Measurements from ENCODE around the gene HCK.

Gene HCK

DNA sequence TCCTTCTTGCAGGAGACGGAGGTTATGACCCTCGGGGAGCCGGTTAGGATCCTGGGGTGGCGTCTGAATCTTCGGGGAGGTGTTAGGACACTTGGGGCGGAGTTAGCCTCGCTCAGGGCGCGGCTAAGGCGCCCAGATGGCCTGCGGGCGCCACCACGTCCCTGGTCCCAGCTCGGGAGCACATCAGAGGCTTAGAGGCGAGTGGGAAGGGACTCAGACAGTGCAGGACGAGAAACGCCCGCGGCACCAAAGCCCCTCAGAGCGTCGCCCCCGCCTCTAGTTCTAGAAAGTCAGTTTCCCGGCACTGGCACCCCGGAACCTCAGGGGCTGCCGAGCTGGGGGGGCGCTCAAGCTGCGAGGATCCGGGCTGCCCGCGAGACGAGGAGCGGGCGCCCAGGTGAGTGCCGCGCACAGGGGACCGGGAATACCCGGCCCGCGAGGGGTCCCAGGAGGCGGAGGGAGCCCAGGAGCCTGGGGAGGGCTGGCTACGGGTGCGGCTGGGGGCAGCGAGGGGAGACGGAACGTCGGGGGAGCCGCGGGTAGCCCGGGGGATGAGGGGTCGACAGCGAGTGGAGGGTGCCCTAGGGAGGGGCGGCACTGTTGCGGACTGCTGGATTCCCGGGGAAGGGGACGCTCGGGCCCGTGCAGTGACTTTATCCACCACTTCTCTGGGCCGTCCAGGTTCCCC lies at the start of gene HCK:
Gene HCK (plus strand): TSS at position 153 of the 688 bp plus-strand sequence.
- no peak for DNase-seq

DNA sequence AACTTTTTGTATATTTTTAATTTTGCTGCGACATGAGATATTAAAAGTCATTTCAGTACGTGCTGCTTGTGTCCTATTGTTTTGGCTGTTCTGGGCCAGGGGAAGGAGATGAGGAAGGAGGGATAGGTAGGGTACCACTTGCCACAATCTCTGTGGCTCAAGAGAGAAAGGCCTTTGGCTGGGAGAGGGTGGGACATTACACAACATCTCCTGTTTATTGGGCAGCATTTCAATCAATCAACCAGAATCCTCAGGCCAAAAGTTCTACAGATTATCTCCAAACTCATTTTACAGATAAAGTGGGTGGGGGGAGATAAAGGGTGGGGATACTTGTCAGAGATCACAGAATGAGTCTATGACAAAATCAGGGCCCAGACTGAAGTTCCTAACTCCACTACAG lies 48.7 kb upstream of the HCK start:
- DNase-seq: no peak

DNA sequence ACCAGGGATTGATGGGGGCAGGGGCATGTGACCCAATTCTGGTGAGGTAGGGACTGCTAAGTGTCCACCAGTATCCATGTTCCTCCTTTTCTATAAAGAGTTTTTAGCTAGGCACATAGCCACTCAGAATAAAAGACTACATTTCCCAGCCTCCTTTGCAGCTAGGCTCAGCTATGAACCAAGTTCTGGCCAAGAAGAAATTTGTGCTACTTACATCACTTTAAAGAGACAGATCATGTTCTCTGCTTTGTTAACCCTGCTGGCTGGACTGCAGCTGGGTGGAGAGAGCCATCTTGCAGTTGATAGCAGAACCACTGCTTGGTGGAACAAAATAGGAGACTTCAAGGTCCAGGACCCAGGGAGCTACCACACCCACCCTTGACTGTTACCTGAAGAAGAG lies 47.1 kb upstream of the HCK start:
- DNase-seq: no peak

DNA sequence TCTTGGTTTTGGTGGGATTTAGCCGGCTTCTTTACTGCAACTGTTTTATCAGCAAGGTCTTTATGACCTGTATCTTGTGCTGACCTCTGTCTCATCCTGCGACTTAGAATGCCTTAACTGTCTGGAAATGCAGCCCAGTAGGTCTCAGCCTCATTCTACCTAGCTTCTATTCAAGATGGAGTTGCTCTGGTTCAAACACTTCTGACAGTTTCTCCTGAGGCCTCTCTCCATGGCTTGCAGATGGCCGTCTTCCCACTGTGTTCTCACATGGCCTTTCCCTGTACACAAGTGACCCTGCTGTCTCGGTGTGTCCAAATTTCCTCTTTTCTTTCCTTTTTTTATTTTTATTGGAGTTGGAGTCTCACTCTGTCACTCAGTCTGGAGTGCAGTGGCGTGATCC lies 46.0 kb upstream of the HCK start:
- no peak for DNase-seq

DNA sequence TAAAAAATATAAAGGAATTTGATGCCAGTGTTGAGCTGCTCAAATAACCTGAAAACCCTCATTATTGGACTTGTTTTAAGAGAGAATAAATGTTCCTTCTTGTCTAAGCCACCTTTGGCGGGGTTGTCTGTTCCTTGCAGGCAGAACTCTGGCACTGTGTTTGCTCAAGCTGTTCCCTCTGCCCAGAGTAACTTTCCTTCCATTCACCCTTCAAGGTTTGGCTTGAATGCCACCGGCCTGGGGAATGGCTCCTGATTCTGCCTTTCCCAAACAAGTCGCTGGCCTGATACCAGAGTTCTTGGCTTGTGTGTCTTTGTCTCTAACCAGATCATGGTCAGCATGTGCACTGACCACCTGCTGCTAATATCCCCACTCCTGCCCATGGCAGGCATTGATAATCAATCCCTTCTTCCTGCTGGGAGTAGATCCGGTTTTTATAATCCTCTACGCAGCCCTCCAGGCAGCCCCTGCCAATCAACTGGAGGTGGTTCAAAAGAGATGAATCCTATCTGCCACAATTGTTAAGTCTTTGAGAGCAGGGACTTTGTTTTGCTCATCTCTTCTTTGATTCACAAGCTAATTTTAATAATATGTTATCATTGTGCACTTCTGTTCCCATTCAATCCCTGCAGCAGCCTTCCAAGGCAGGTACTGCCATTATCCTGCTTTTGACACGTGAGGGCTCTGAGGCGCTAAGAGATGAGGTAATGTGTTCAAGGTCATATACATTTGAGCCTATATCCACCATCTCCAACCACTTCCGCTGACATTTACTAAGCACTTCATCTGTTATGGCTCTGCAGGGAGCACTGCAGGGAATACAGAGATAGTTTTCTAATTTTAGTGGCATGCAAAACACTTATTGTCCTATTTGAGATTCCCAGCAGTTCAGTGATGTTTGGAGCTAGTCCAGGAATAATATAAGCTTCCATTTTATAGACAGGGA lies 44.9 kb upstream of the HCK start:
- DNase-seq: no peak

DNA sequence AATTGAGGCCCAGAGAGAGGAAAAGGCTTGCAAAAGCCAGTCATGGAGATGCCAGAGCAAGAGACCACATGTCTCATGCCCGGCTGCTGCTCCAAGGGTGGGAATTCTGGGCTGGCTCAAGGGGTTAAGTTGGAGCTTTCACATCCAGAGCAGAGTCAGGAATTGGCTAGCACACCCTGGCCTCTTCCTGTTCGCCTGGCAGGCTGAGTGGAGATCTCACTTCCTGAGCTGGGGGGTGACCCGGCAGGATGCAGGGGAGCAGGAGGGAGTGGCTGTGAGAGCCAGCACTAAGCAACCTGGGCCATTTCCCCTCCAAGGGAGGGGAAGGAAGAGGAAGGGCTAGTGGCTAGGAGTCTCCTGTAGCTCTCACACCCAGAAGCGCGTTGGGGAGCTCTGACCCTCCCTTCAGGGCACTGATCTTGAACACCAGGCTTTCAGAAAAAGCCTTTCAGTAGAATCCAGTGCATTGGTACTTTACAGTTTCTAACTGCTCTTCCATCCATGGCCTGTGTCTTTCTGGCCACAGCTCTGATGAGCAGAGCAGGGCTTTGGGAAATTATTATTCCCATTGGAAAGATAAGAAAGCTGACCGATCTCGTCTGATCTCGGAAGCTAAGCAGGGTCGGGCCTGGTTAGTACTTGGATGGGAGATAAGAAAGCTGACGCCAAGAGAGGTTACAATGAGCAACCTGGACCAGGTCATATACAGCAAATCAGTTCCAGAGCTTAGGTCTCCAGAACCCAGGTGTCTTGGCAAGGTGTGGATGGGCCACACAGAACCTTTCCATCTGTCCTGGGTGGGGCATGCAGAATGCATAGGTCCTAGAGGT lies 44.0 kb upstream of the HCK start:
- DNase-seq: no peak

DNA sequence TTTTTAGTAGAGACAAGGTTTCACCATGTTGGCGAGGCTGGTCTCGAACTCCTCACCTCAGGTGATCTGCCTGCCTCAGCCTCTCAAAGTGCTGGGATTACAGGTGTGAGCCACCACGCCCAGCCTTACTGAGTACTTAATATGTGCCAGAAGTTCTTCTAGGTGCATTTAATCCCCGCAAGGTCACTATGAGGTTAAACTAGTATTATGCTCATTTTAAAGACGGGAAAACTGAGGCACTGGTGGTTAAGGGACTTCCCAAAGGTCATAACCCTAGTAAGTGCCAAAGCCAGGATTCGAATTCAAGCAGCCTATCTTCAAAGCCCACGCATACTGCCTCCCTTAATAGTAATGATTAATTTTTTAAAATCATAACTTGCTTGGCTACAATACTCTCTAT lies 42.5 kb upstream of the HCK start:
- no peak for DNase-seq

DNA sequence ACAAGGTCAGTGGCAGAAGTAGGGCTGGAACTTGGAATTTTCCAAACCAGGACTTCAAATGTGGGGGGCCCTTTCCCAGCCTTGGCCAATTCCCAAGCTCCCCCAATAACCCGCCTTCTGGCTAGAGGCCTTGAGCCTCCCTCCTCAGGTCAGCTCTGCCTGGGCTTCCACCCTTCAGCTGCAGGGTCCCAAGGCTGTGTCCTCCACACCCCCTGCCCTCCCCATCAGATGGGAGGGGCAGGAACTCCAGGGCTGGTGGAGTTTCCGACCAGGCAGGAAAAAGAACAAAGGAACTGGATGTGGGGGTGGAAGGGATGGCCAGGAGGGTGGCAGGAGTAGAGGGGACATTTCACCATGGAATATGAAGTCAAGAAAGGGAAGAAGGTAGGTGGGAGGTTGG lies 41.9 kb upstream of the HCK start, which contains the start of gene CCM2L:
Gene CCM2L (plus strand): TSS at position 338 of the 400 bp plus-strand sequence. CDS start 17 bp downstream, at position 355.
- DNase-seq: no peak

DNA sequence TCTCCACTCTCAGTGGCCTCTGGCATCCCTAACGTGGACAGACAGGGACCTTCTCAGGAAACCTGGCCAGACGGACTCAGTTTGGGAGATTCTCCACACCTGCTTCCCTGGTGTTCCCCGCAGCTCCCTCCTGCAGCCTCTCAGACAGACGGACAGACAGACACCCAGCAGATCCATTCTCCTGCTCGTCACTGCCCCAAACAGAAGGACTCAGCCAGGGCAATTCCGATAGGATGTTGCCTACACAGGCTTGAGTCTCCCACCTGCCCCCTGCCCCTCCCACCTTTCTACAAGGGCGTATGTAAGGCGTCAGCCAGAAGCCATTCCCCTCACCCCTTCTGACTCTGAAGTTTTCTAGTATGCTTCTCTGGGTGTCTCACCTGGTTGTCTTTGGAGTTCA lies 41.4 kb upstream of the HCK start:
- no peak for DNase-seq

DNA sequence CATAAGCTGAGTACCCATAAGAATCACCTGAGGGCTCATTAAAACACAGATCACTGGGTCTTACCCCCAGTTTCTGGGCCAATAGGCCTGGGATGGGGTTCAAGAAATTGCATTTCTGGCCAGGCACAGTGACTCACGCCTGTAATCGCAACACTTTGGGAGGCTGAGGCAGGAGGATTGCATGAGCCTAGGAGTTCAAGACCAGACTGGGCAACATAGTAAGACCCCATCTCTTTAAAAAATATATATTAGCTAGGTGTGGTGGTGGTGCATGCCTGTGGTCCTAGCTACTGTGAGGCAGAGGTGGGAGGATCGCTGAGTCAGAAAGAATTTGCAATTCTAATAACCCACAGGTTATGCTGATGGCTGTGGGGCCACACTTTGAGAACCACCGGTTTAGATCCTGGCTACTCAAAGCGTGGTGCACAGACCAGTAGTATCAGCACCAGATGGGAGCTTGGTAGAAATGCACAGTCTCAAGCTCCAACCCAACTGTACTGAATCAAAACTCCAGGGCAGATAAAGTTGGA lies 39.8 kb upstream of the HCK start:
- DNase-seq: no peak

DNA sequence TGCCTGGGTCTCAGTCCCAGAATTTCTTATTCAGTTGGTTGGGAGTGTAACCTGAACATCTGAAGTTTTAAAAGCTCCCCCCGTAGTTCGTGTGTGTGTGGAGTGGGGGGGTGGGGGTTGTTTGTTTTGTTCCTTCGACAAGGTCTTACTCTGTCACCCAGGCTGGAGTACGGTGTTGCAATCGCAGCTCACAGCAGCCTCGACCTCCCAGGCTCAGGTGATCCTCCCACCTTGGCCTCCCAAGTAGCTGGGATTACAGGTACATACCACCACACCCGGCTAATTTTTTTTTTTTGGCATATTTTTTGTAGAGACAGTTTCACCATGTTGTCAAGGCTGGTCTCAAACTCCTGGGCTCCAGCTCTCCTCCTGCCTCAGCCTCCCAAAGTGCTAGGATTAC lies 38.7 kb upstream of the HCK start:
- no peak for DNase-seq

DNA sequence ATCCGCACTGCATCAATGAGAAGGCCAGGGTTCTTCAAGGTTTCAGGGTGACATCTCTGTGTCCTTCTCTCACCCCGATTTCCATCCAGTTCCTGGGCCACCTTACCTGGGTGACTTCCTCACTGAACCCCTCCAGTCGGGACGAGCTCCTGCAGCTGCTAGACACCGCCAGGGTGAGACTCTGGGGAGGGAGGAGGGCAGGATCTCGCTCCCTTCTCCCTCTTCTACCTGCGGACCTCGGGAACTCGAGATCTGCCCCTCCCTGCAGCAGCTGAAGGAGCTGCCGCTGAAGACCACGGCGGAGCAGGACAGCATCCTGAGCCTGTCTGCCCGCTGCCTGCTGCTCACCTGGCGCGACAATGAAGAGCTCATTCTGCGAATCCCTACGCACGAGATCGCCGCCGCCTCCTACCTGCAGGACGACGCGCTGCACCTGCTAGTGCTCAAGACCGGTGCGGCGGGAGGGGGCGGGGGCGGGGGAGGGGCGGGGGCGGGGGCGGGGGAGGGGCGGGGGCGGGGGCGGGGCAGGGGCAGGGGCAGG lies 34.3 kb upstream of the HCK start:
- peak; percentile 47 to 58 for DNase-seq

DNA sequence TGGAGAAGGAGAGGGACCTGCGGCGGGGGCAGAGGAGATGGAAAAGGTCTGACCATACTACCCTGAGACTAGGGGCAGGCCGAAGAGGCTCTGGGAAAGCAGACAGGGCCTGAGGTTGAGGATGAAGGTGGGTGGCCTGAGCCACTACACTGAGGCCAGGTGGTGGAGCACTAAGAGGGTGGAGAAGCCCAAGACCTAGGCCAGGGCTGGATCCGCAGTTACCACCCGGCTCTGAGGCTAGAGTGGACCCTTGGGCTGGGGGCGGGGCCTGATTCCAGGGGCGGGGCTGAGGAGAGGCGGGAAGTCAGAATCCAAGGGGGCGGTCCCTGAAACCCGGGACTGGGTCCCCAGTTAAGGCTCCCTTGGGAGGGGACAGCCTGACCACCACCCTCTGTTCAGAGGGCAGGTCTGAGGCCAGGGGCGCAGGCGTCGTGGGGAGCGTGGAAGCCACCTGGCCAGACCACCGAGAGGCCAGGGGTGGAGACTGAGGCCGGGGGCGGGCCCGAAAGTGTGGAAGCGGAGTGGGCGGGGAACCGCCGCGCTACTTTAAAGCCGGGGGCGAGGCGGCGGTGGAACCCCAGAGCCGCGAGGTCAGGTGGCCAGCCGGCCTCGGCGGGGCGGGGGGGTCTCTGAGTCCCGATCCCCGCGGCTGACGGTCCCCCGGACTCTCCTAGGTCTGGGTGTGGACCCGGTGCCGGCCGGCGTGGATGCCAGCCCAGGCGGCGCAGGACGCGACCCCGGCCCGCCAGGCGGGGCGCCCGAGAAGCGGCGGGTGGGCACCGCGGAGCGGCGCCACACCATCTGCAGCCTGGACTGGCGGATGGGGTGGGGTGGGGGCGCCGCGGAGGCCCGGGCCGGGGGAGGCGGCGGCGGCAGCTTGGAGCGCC lies 33.5 kb upstream of the HCK start:
- peak; percentile 45 to 51 for DNase-seq

DNA sequence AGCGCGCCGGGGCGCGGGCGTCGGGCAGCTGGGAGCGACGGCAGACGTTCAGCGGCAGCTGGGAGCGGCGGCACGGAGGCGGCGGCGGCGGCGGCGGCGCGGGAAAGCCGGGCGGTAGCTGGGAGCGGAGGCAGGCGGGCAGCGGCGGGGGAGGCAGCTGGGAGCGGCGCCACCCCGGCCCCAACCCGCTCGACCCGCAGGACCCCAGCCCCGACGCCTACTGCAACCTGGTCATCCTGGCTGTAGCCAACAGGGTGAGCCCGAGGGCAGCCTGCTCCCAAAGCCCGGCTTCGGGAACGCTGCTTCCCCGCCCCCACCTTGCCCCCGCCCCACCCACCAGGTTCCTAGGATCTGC lies 32.9 kb upstream of the HCK start:
- peak in 1 of 2 experiments; percentile 4 for DNase-seq

DNA sequence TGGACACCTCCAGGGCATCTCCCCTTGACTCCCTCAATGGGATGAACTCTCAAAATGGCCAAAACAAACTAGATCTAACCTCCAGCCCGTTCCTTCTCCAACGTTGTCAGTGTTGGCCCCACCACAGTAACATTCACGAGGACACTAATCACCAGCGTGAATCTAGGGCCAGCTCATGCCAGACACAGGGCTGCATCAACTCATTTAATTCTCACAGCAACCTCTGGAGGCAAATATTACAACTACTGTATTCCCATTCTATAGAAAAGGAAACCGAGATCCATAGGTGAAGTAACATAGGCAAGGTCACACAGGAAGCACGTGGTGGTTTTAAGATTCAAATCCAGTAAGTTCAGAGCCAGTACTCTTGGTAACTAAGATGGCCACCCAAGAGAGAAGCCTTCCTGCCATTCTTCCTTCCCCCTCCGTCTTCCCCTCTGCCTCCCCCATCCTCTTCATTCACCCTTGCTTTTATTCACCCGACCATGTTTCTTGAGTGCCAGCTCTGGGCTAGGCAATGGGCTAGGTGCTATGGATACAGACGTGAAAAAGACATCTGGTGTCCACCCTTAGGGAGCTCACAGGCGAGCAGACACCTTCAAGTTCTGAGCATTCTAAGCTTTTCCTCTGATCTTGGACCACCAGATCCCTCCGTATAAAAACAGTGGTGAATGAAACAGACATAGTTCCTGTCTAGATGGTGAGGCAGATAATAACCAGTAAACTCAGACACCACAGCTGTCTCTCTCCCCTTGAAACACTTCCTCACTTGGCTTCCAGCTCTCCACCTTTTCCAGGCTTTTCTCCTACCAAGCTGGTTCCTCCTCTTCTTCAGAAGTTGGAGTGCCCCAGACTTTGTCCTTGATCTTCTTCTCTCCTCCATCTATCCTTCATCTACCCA lies 32.2 kb upstream of the HCK start:
- DNase-seq: no peak

DNA sequence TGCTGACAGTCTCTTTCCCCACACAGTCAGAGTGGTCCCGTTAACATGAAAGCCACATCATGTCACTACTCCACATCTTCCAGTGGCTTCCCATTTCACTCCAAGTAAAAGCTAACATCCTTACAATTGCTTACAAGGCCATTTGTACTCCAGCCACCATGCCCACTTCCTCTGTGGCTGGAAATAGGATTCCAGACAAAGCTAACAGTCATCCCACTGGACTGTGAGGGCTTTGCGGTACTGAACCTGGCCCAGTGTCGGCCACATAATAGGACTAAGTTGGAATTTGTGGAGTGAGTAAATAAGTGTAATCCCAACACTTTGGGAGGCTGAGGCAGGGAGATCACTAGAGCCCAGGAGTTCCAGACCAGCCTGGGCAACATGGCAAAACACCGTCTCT lies 31.0 kb upstream of the HCK start:
- DNase-seq: no peak

DNA sequence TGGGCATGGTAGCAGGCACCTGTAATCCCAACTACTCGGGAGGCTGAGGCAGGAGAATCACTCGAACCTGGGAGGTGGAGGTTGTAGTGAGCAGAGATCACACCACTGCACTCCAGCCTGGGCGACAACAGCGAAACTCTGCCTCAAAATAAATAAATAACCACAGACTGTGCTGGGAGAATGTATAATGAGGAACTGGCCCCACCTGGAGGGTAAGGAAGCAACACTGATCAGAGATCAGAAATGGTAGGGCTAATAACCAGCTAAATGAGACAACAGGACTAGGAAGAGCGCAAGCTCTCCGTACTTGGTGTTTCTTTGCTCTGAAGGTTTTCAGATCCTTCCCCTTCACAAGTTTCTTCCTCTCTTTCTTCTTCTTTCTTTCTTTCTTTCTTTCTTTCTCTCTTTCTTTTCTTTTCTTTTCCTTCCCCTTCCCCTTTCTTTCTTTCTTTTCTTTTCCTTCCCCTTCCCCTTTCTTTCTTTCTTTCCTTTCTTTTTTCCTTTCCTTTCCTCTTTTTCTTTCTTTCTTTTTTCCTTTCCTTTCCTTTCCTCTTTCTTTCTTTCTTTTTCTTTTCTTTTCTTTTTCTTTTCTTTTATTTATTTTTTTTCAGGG lies 27.3 kb upstream of the HCK start:
- DNase-seq: no peak

DNA sequence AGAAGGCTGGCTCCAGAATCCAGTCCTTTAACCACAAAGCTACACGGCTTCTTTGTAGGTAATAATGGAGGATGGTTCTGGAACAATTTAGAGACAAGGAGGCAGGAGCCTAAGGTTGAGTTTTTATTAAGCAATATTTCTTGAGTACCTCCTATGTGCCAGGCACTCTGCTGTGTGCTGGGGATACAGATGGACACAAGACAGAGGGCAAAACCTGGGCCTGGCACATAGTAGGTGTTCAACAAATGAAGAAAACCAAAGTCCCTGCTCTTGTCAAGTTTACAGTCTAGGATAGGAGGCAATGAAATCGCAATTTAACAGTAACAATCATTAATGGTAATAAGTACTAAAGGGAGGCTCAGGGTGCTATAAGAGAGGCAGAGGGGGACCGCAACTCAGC lies 24.4 kb upstream of the HCK start:
- no peak for DNase-seq

DNA sequence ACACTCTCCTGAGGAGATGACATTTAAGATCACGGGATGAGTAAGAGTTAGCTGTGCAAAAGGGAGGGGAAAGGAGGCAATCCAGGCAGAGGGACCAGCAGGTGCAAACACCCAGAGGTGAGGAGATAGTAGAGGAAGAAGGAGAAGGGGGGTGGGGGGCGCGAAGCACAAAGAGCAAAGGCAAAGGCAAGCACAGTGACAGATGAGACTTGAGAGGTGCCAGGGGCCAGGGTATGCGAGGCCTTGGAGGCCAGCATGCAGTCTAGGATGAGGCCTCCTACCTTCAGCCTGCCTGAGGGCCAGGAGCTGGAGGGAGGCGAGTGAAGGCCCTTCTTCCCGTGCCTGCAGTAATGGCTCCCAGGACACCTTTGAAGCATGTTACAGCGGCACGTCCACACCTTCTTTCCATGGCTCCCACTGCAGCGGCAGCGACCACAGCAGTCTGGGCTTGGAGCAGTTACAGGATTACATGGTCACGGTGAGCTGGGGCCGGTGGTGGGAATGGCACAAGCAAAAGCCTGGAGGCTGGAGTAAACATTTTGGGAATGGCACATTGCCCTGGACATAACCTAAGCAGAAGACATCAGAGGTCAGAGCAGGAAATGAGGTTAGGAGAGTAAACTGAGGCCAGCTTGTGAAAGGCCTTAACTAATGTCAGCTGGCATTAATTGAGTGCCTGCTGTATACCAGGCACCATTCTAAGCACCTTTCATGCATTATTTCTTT lies 23.2 kb upstream of the HCK start:
- DNase-seq: no peak
